ENCODE results near the gene DLG5.

DNA sequence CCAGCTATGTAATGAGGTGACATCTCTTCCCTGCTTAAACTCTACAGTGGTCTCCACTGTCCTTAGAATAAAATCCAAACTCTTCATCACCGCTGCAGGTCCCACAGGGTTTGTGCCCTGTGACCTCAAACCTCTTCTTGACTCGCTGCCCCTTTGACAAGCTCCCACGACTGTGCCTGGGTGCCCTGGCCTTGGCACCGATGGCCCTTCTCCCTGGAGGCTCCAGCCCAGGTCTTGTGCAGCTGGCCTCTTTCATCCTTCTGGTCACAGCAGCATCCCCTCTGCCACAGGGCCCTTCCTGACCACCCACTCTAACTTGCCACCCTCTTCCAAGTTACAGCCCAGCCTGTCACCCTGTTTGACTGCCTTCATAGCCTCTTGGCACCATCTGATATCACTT, 108.2 kb downstream of the DLG5 start:
- TF ChIP-seq, protein P1, sequence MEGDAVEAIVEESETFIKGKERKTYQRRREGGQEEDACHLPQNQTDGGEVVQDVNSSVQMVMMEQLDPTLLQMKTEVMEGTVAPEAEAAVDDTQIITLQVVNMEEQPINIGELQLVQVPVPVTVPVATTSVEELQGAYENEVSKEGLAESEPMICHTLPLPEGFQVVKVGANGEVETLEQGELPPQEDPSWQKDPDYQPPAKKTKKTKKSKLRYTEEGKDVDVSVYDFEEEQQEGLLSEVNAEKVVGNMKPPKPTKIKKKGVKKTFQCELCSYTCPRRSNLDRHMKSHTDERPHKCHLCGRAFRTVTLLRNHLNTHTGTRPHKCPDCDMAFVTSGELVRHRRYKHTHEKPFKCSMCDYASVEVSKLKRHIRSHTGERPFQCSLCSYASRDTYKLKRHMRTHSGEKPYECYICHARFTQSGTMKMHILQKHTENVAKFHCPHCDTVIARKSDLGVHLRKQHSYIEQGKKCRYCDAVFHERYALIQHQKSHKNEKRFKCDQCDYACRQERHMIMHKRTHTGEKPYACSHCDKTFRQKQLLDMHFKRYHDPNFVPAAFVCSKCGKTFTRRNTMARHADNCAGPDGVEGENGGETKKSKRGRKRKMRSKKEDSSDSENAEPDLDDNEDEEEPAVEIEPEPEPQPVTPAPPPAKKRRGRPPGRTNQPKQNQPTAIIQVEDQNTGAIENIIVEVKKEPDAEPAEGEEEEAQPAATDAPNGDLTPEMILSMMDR (IDR thresholded peaks at IDR 0.05), result no peak
- no peak for TF ChIP-seq EZH2phosphoT487 (IDR thresholded peaks at IDR 0.05)
